IPS-18a (cell line): ENCODE measurements around the gene ARFRP1.
"Not testable (repeated sequence)": the region's sequence is repeated elsewhere in the genome, so short reads cannot be mapped to it uniquely, and the experiment has no call there.

Experiments
- H3K27ac ChIP-seq: one replicate; pipeline ENCODE4 v1.5.1; 2013; ENCODE audit warnings: low read length
- H3K27me3 ChIP-seq: one replicate; pipeline ENCODE4 v1.6.1; 2013; ENCODE audit warnings: mild to moderate bottlenecking, low read length; ENCODE audit not compliant: control insufficient read depth, insufficient read depth
- H3K36me3 ChIP-seq: one replicate; pipeline ENCODE4 v1.6.1; 2013; ENCODE audit warnings: low read depth, low read length; ENCODE audit not compliant: control insufficient read depth
- H3K4me1 ChIP-seq: one replicate; pipeline ENCODE4 v1.6.1; 2013; ENCODE audit warnings: low read depth, low read length; ENCODE audit not compliant: control insufficient read depth
- H3K4me3 ChIP-seq: one replicate; pipeline ENCODE4 v1.5.1; 2013; ENCODE audit warnings: low read length
- H3K9ac ChIP-seq: one replicate; pipeline ENCODE4 v1.6.1; 2013; ENCODE audit warnings: mild to moderate bottlenecking, low read length, moderate library complexity
- H3K9me3 ChIP-seq: one replicate; pipeline ENCODE4 v1.6.1; 2013; ENCODE audit warnings: low read depth, low read length; ENCODE audit not compliant: control insufficient read depth

Gene ARFRP1

GRCh38 chr20:63657937-63658748 lies 49.6 kb downstream of the ARFRP1 start, which contains the start of gene RTEL1:
RTEL1 (plus strand) TSS chr20:63658312; CDS start chr20:63659403, 1,091 bp downstream.
- peaks cover 11% of the 10 kb centered on the region for H3K4me1 ChIP-seq
- peak within 1 kb of the TSS; percentile 95 for H3K4me3 ChIP-seq
- H3K9ac ChIP-seq = peak within 1 kb of the TSS; percentile 61
- peak within 1 kb of the TSS; percentile 55 for H3K27ac ChIP-seq
- H3K9me3 ChIP-seq = no peaks in the 10 kb centered on the region
- H3K36me3 ChIP-seq = peaks cover 13% of the 10 kb centered on the region
- no peaks in the 10 kb centered on the region for H3K27me3 ChIP-seq

GRCh38 chr20:63657260-63657936 lies 50.4 kb downstream of the ARFRP1 start:
- H3K27ac ChIP-seq = peak overlapping the region; percentile 55
- H3K4me3 ChIP-seq = peak overlapping the region; percentile 95
- H3K9ac ChIP-seq = peak overlapping the region; percentile 61
- H3K4me1 ChIP-seq = peaks cover 11% of the 10 kb centered on the region
- peaks cover 13% of the 10 kb centered on the region for H3K36me3 ChIP-seq
- H3K27me3 ChIP-seq = no peaks in the 10 kb centered on the region
- no peaks in the 10 kb centered on the region for H3K9me3 ChIP-seq

GRCh38 chr20:63656451-63656850 lies 51.3 kb downstream of the ARFRP1 start:
- Histone ChIP-seq H3K4me3 (no peak overlapping the region), H3K9me3 (no peaks in the 10 kb centered on the region), H3K4me1 (peaks cover 11% of the 10 kb centered on the region), H3K9ac (no peak overlapping the region), H3K27me3 (no peaks in the 10 kb centered on the region), H3K36me3 (peaks cover 5% of the 10 kb centered on the region), H3K27ac (no peak overlapping the region)

- Histone ChIP-seq H3K36me3 (no peaks in the 10 kb centered on the region), H3K9me3 (no peaks in the 10 kb centered on the region), H3K27me3 (no peaks in the 10 kb centered on the region), H3K4me1 (peaks cover 11% of the 10 kb centered on the region), H3K27ac (no peak overlapping the region), H3K9ac (no peak overlapping the region), H3K4me3 (no peak overlapping the region)
Observed at GRCh38 chr20:63655249-63655648, 52.5 kb downstream of the ARFRP1 start.

GRCh38 chr20:63653974-63654668 lies 53.7 kb downstream of the ARFRP1 start:
- Histone ChIP-seq H3K4me3 (peak overlapping the region; percentile 68), H3K4me1 (peaks cover 9% of the 10 kb centered on the region), H3K9ac (peak overlapping the region; percentile 91), H3K36me3 (no peaks in the 10 kb centered on the region), H3K9me3 (no peaks in the 10 kb centered on the region), H3K27ac (peak overlapping the region; percentile 88), H3K27me3 (no peaks in the 10 kb centered on the region)

- Histone ChIP-seq H3K4me1 (peaks cover 7% of the 10 kb centered on the region), H3K36me3 (no peaks in the 10 kb centered on the region), H3K27me3 (no peaks in the 10 kb centered on the region), H3K27ac (peak within 1 kb of the TSS; percentile 88), H3K9me3 (no peaks in the 10 kb centered on the region), H3K4me3 (peak within 1 kb of the TSS; percentile 68), H3K9ac (peak within 1 kb of the TSS; percentile 91)
Observed at GRCh38 chr20:63653041-63653973, 54.5 kb downstream of the ARFRP1 start, which contains the start of gene STMN3. STMN3 (minus strand) TSS chr20:63653424; CDS start chr20:63653345, 79 bp downstream.

- H3K9ac ChIP-seq = no peak overlapping the region
- H3K9me3 ChIP-seq = no peaks in the 10 kb centered on the region
- peak overlapping the region; percentile 56 for H3K4me3 ChIP-seq
- no peaks in the 10 kb centered on the region for H3K36me3 ChIP-seq
- H3K27ac ChIP-seq = no peak overlapping the region
- peaks cover 7% of the 10 kb centered on the region for H3K4me1 ChIP-seq
- H3K27me3 ChIP-seq = no peaks in the 10 kb centered on the region
Observed at GRCh38 chr20:63652192-63652980, 55.4 kb downstream of the ARFRP1 start.

- no peak overlapping the region for H3K27ac ChIP-seq
- no peak overlapping the region for H3K9ac ChIP-seq
- H3K4me3 ChIP-seq = peak overlapping the region; percentile 56
- H3K4me1 ChIP-seq = peaks cover 7% of the 10 kb centered on the region
- no peaks in the 10 kb centered on the region for H3K9me3 ChIP-seq
- no peaks in the 10 kb centered on the region for H3K27me3 ChIP-seq
- H3K36me3 ChIP-seq = no peaks in the 10 kb centered on the region
Observed at GRCh38 chr20:63651942-63652191, 55.9 kb downstream of the ARFRP1 start.

- H3K9ac ChIP-seq, H3K27ac ChIP-seq, H3K4me3 ChIP-seq, H3K4me1 ChIP-seq, H3K9me3 ChIP-seq, H3K27me3 ChIP-seq, H3K36me3 ChIP-seq: not testable (repeated sequence)
Observed at GRCh38 chr20:63650486-63650885, 57.3 kb downstream of the ARFRP1 start.

GRCh38 chr20:63648895-63649589 lies 58.7 kb downstream of the ARFRP1 start:
- Histone ChIP-seq H3K9ac (no peak overlapping the region), H3K4me1 (peaks cover 1% of the 10 kb centered on the region), H3K27ac (no peak overlapping the region), H3K27me3 (no peaks in the 10 kb centered on the region), H3K4me3 (no peak overlapping the region), H3K9me3 (no peaks in the 10 kb centered on the region), H3K36me3 (no peaks in the 10 kb centered on the region)
